ENCODE measurements around the gene SND1. TPM values are rescaled to one million over a fixed set of nuclear protein-coding genes. Genes with fewer than 3 reads are reported as not detected.

SND1 gene
- total RNA-seq, 1 experiment from 2014 or later, result 274 TPM

GRCh38 chr7:127872122-127872521, 220.1 kb downstream of the SND1 start:
- peaks cover 14% of the 10 kb centered on the region for H3K36me3 Mint-ChIP-seq (ENCODE audit: insufficient read depth, unreplicated experiment)
- peaks cover 6% of the 10 kb centered on the region for H3K4me1 Mint-ChIP-seq (ENCODE audit: low read depth, unreplicated experiment)
- ChIA-PET POLR2A (no interaction called here), CTCF (no interaction called here)
- H3K36me3 ChIP-seq (ENCODE audit: control insufficient read depth, insufficient read depth, low read length), result no peaks in the 10 kb centered on the region; the same call in 1 of the 2 replicates
- H3K4me1 ChIP-seq, result no peaks in the 10 kb centered on the region
- intact Hi-C loops (cut with micrococcal nuclease; ENCODE audit: unreplicated experiment), result no loop called here
- no peaks in the 10 kb centered on the region for H3K27me3 ChIP-seq (replicated peaks; ENCODE audit: control insufficient read depth, insufficient read depth, low read length)
- DNase-seq, result no peak
- BruUV-seq (replicated peaks), result no TSS peak
- H3K9me3 ChIP-seq, result no peaks in the 10 kb centered on the region
- no peak overlapping the region for H3K4me3 ChIP-seq (ENCODE audit: low read depth, low read length)
- no peak overlapping the region for H3K27ac Mint-ChIP-seq (ENCODE audit: unreplicated experiment)
- no peak overlapping the region for H3K4me3 Mint-ChIP-seq (ENCODE audit: unreplicated experiment)
- H3K9me3 Mint-ChIP-seq (ENCODE audit: unreplicated experiment), result no peaks in the 10 kb centered on the region
- no peaks in the 10 kb centered on the region for H3K27me3 Mint-ChIP-seq (ENCODE audit: insufficient read depth, unreplicated experiment)
- TF ChIP-seq CTCF (IDR thresholded peaks at IDR 0.05; ENCODE audit: insufficient read depth in 1 of 2, low read depth in 1 of 2, low read length in 1 of 2, severe bottlenecking in 1 of 2, unreplicated experiment in 1 of 2), result no peak

- BruUV-seq (replicated peaks), result no TSS peak
- no peaks in the 10 kb centered on the region for H3K4me1 Mint-ChIP-seq (ENCODE audit: low read depth, unreplicated experiment)
- peaks cover 5% of the 10 kb centered on the region for H3K4me1 ChIP-seq
- no peak overlapping the region for H3K27ac Mint-ChIP-seq (ENCODE audit: unreplicated experiment)
- DNase-seq, result no peak
- no peaks in the 10 kb centered on the region for H3K9me3 ChIP-seq
- H3K36me3 ChIP-seq (ENCODE audit: control insufficient read depth, insufficient read depth, low read length), result no peaks in the 10 kb centered on the region; the same call in 1 of the 2 replicates
- H3K4me3 ChIP-seq (ENCODE audit: low read depth, low read length), result no peak overlapping the region
- TF ChIP-seq CTCF (IDR thresholded peaks at IDR 0.05; ENCODE audit: insufficient read depth in 1 of 2, low read depth in 1 of 2, low read length in 1 of 2, severe bottlenecking in 1 of 2, unreplicated experiment in 1 of 2), result no peak
- no peaks in the 10 kb centered on the region for H3K27me3 Mint-ChIP-seq (ENCODE audit: insufficient read depth, unreplicated experiment)
- peaks cover 11% of the 10 kb centered on the region for H3K36me3 Mint-ChIP-seq (ENCODE audit: insufficient read depth, unreplicated experiment)
- intact Hi-C loops (cut with micrococcal nuclease; ENCODE audit: unreplicated experiment), result no loop called here
- H3K9me3 Mint-ChIP-seq (ENCODE audit: unreplicated experiment), result no peaks in the 10 kb centered on the region
- H3K4me3 Mint-ChIP-seq (ENCODE audit: unreplicated experiment), result no peak overlapping the region
- no peaks in the 10 kb centered on the region for H3K27me3 ChIP-seq (replicated peaks; ENCODE audit: control insufficient read depth, insufficient read depth, low read length)
- ChIA-PET CTCF (no interaction called here), POLR2A (no interaction called here)
These were observed 221.2 kb downstream of the SND1 start for GRCh38 chr7:127873151-127873550.

GRCh38 chr7:127873715-127874636, 222.0 kb downstream of the SND1 start:
- Mint-ChIP-seq H3K9me3 (ENCODE audit: unreplicated experiment) (no peaks in the 10 kb centered on the region), H3K36me3 (ENCODE audit: insufficient read depth, unreplicated experiment) (peaks cover 2% of the 10 kb centered on the region), H3K4me3 (ENCODE audit: unreplicated experiment) (no peak overlapping the region), H3K27ac (ENCODE audit: unreplicated experiment) (no peak overlapping the region), H3K4me1 (ENCODE audit: low read depth, unreplicated experiment) (no peaks in the 10 kb centered on the region), H3K27me3 (ENCODE audit: insufficient read depth, unreplicated experiment) (no peaks in the 10 kb centered on the region)
- H3K9me3 ChIP-seq, result no peaks in the 10 kb centered on the region
- H3K4me3 ChIP-seq (ENCODE audit: low read depth, low read length), result no peak overlapping the region
- TF ChIP-seq CTCF (IDR thresholded peaks at IDR 0.05; ENCODE audit: insufficient read depth in 1 of 2, low read depth in 1 of 2, low read length in 1 of 2, severe bottlenecking in 1 of 2, unreplicated experiment in 1 of 2), result no peak
- CTCF ChIA-PET, result no interaction called here
- intact Hi-C loops (cut with micrococcal nuclease; ENCODE audit: unreplicated experiment), result no loop called here
- POLR2A ChIA-PET, result no interaction called here
- H3K27me3 ChIP-seq (replicated peaks; ENCODE audit: control insufficient read depth, insufficient read depth, low read length), result no peaks in the 10 kb centered on the region
- no TSS peak for BruUV-seq (replicated peaks)
- no peak for DNase-seq
- no peaks in the 10 kb centered on the region for H3K36me3 ChIP-seq (ENCODE audit: control insufficient read depth, insufficient read depth, low read length)
- H3K4me1 ChIP-seq, result peaks cover 11% of the 10 kb centered on the region
